Activated CD8-positive, alpha-beta T cell treated with anti-CD3 and anti-CD28 coated beads, Interleukin-2, amount 10 ng/mL, durations not matched to agents 7 days and 5 days (primary cell): ENCODE measurements around the gene A1BG. TPM values are rescaled to one million over a fixed set of nuclear protein-coding genes. Genes with fewer than 3 reads are reported as not detected.

Experiments
- ATAC-seq: fragments of 150-1000 bp; cut with Tn5 transposase; one replicate; pipeline ENCODE4 v1.10.0; 2021; ENCODE audit warnings: moderate library complexity
- CTCF ChIA-PET: fragments of 350-600 bp; sonication (Branson Sonifier 250); formaldehyde crosslinking; loops from one replicate; lab custom pipeline; 2021; ENCODE audit warnings: antibody characterized with exemption; lab: Charles Lee
- POLR2A ChIA-PET: fragments of 350-600 bp; sonication (Branson Sonifier 250); formaldehyde crosslinking; loops from one replicate; lab custom pipeline; 2021; ENCODE audit warnings: antibody characterized with exemption; lab: Charles Lee
- DNase-seq: peaks from one replicate; pipeline ENCODE4 v3.0.0-alpha.2; 2020
- H3K27ac Mint-ChIP-seq: one replicate; pipeline ENCODE4 v1.8.0; 2021; ENCODE audit warnings: mild to moderate bottlenecking, mixed read lengths
- H3K27me3 Mint-ChIP-seq: one replicate; pipeline ENCODE4 v1.8.0; 2021; ENCODE audit warnings: low read depth, mixed read lengths
- H3K36me3 Mint-ChIP-seq: one replicate; pipeline ENCODE4 v1.8.0; 2021; ENCODE audit warnings: low read depth, mixed read lengths
- H3K4me1 Mint-ChIP-seq: one replicate; pipeline ENCODE4 v1.8.0; 2021; ENCODE audit warnings: low read depth, mixed read lengths
- H3K4me3 Mint-ChIP-seq: one replicate; pipeline ENCODE4 v1.8.0; 2021; ENCODE audit warnings: mild to moderate bottlenecking, mixed read lengths
- H3K9me3 Mint-ChIP-seq: one replicate; pipeline ENCODE4 v1.8.0; 2022; ENCODE audit warnings: mixed read lengths; ENCODE audit not compliant: insufficient read depth
- total RNA-seq, 2 experiments: library from RNA; stranded (reverse); gene quantifications; one replicate each; pipeline ENCODE4 v1.2.3, GENCODE V29; 2021

Gene A1BG
- total RNA-seq, 2 experiments from 2014 or later: 14.9 to 17.5 TPM

DNA sequence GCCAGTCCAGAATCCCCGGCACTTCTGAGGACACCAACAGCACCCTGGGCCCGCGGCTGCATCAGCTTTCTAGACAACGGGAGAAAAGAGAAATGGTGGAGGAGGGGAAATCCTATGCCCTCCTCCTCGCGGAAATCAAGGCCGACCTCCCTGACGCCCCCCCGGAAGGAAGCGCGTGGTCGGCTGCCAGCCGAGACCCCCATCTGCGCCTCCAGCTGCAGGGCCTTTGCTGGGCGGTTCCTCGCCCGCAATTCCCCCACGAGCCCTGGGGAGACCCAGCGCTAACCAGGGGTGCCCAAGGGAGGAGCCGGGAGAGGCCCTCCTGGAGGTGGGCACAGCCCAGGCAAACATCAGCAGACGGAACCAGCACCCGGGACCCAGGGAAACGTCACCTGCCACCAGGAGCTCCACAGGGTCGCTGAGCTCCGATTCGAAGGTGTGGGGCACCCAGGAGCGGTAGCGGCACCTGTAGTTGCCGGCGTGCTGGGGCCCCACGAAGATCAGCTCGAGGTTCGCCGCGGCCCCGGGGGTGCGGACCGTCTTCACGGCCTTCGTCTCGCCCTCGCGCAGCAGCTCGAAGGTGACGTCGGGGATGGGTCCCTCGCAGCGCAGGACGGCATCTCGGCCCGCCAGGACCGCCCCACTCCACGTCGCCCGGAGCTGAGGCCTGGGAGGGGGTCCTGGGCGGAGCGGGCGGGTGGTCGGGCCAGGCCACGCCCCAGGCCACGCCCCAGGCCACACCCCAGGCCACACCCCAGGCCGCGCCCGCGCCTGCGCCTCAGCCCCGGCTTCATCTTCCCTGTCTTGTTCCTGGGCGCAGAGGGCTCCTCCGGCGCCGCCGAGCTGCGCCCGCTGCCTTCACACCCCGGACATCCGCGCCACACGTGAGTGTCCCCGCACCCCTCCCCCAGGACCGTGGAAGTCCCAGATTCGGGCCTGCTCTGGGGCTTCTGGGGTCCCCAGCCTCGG, 6.0 kb downstream of the A1BG start:
- ChIA-PET CTCF (interaction anchor here (0.6 to 2.4 kb wide), 7 partner anchors 9 to 172 kb away, joined by 3 to 13 read pairs (median 4); partner anchors contain the start of gene ZBTB45), POLR2A (interaction anchor here (0.6 to 3.4 kb wide), 13 partner anchors 9 to 197 kb away, joined by 3 to 25 read pairs (median 3); partner anchors contain the start of genes ERVK3-1, TRIM28, ZNF274 and ZNF497)
- DNase-seq: peak; percentile 80
- Mint-ChIP-seq H3K4me3 (peak overlapping the region; percentile 95), H3K27me3 (no peaks in the 10 kb centered on the region), H3K9me3 (no peaks in the 10 kb centered on the region), H3K27ac (peak overlapping the region; percentile 87), H3K36me3 (peaks cover 33% of the 10 kb centered on the region), H3K4me1 (peaks cover 31% of the 10 kb centered on the region)
- peak; percentile 93 for ATAC-seq

DNA sequence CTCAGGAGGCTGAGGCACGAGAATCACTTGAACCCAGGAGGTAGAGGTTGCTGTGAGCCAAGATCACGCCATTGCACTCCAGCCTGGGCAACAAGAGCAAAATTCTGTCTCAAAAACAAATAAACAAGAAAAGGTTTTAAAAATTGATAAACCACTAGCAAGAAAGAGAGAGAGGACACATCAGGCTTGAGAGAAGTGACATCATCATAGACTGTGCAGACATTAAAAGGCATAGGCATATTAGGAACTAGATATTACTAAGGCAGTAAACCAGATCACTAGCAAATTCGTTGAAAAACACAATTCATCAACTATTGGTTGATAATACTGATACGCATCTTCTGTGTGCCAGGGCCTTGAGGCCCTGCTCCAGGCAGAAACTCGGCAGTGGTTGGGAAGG, 7.7 kb downstream of the A1BG start:
- ChIA-PET CTCF (no interaction called here), POLR2A (no interaction called here)
- H3K27ac Mint-ChIP-seq: peak overlapping the region; percentile 6
- H3K9me3 Mint-ChIP-seq: no peaks in the 10 kb centered on the region
- no peak for DNase-seq
- no peak for ATAC-seq
- H3K4me1 Mint-ChIP-seq: peaks cover 32% of the 10 kb centered on the region
- H3K36me3 Mint-ChIP-seq: peaks cover 25% of the 10 kb centered on the region
- peak overlapping the region; percentile 95 for H3K4me3 Mint-ChIP-seq
- H3K27me3 Mint-ChIP-seq: no peaks in the 10 kb centered on the region

DNA sequence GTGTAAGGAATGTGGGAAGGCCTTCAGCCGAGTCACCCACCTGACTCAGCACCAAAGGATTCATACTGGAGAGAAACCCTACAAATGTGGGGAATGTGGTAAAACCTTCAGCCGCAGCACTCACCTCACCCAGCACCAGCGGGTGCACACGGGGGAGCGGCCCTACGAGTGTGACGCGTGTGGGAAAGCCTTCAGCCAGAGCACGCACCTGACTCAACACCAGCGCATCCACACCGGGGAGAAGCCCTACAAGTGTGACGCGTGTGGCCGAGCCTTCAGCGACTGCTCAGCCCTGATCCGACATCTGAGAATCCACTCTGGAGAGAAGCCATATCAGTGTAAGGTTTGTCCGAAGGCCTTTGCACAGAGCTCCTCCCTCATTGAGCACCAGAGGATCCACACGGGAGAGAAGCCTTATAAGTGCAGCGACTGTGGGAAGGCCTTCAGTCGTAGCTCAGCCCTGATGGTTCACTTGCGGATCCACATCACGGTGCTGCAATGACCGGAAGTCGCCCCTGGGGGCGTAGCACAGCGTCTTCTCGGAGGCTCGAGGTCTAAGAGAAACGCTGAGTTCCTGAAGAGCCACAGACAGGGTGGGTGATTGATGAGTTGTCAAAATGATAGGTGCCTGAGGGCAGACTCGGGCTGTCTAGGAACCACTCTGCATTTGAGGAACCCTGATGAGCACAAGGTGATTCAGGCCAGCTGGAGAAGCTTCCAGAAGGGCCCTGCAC, 14.3 kb downstream of the A1BG start:
- Mint-ChIP-seq H3K27ac (no peak overlapping the region), H3K4me1 (peaks cover 10% of the 10 kb centered on the region), H3K27me3 (no peaks in the 10 kb centered on the region), H3K36me3 (peaks cover 57% of the 10 kb centered on the region), H3K9me3 (no peaks in the 10 kb centered on the region), H3K4me3 (no peak overlapping the region)
- ATAC-seq (no peak), DNase-seq (no peak)
- ChIA-PET POLR2A (no interaction called here), CTCF (interaction anchor here (1.4 kb wide), 1 partner anchor 16 kb away, joined by 5 read pairs; no protein-coding TSS in a partner anchor)

DNA sequence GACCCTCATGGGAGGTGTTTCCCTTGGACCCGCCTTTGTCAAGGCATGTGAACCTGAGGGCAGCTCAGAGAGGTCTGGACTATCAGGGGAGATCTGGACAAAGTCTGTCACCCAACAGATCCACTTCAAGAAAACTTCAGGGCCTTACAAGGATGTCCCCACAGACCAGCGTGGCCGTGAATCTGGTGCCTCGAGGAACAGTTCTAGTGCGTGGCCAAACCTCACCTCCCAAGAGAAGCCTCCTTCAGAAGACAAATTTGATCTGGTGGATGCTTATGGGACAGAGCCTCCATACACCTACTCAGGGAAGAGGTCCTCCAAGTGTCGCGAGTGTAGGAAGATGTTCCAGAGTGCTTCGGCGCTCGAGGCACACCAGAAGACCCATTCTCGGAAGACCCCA, 15.0 kb downstream of the A1BG start:
- no peaks in the 10 kb centered on the region for H3K9me3 Mint-ChIP-seq
- no peaks in the 10 kb centered on the region for H3K27me3 Mint-ChIP-seq
- no peak overlapping the region for H3K27ac Mint-ChIP-seq
- peaks cover 55% of the 10 kb centered on the region for H3K36me3 Mint-ChIP-seq
- ChIA-PET CTCF (no interaction called here), POLR2A (no interaction called here)
- H3K4me3 Mint-ChIP-seq: no peak overlapping the region
- ATAC-seq (no peak), DNase-seq (no peak)
- peaks cover 10% of the 10 kb centered on the region for H3K4me1 Mint-ChIP-seq

DNA sequence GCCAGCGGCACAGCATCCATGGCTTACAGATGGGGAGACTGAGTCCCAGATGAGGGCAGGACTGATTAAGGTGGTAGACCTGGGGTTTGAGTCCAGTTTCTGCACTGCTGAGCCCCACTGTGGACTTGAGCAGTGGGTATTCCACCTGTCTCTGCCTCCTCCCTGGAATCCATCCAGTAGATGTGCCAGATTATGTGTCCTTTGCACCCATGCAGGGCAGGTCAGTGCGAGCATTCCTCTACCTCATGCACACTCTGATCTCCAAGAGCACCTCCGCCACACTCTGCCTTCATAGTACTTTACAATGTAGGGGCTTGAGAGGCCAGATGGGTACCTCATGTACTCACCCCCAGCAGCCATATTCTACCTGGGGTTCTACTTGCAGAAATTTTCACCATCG, 16.5 kb downstream of the A1BG start:
- no peak overlapping the region for H3K4me3 Mint-ChIP-seq
- DNase-seq (no peak), ATAC-seq (no peak)
- ChIA-PET POLR2A (no interaction called here), CTCF (interaction anchor here (1.1 kb wide), 1 partner anchor 72 kb away, joined by 3 read pairs; the partner anchor contains the start of gene ZNF584)
- H3K9me3 Mint-ChIP-seq: no peaks in the 10 kb centered on the region
- peaks cover 49% of the 10 kb centered on the region for H3K36me3 Mint-ChIP-seq
- no peaks in the 10 kb centered on the region for H3K27me3 Mint-ChIP-seq
- H3K27ac Mint-ChIP-seq: no peak overlapping the region
- peaks cover 10% of the 10 kb centered on the region for H3K4me1 Mint-ChIP-seq

DNA sequence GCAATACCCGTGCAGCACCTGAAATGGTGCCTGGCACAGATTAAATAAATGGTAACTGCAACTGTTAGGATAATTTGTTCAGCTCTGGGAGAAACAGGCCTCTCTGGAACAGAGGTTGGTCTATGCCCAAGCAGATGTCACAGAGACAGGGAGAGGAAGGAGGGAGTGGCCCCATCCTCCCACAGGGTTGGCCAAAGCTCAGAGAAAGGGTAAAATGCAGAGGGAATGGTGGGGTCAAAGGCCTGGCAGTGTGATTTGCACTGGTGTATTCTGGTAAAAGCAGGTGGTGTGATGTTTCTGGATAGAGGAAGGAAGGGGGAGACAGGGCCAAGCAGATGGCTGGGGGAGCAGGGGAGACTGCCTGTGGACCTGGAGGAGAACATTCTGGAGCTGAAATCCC, 17.1 kb downstream of the A1BG start:
- H3K27ac Mint-ChIP-seq: no peak overlapping the region
- H3K4me3 Mint-ChIP-seq: no peak overlapping the region
- ChIA-PET CTCF (interaction anchor here (1.1 kb wide), 1 partner anchor 72 kb away, joined by 3 read pairs; the partner anchor contains the start of gene ZNF584), POLR2A (no interaction called here)
- peaks cover 10% of the 10 kb centered on the region for H3K4me1 Mint-ChIP-seq
- no peaks in the 10 kb centered on the region for H3K27me3 Mint-ChIP-seq
- peaks cover 46% of the 10 kb centered on the region for H3K36me3 Mint-ChIP-seq
- ATAC-seq (no peak), DNase-seq (no peak)
- no peaks in the 10 kb centered on the region for H3K9me3 Mint-ChIP-seq

DNA sequence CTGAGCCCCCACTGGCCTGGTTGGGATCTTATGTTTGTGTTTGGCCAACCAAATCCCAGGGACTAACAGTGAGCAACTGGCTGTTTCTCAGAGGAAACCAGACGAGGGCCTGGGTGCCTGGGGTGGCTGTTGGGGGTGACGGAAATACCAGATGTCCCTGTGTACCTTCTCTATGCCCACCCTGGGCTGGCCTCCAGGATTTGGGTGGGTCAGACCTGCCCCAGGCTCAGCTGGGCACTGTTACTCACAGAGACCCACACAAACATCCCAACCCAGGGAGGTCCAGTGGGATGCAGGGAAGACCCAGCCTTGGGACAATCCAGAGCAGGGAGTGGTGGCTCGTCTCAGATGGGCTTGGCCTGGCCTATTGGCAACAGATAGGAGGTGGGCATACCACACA, 17.7 kb downstream of the A1BG start:
- Mint-ChIP-seq H3K27me3 (no peaks in the 10 kb centered on the region), H3K4me3 (no peak overlapping the region), H3K4me1 (peaks cover 7% of the 10 kb centered on the region), H3K9me3 (no peaks in the 10 kb centered on the region), H3K27ac (no peak overlapping the region), H3K36me3 (peaks cover 42% of the 10 kb centered on the region)
- CTCF ChIA-PET: interaction anchor here (1.3 kb wide), 1 partner anchor 9 kb away, joined by 3 read pairs; the partner anchor contains the start of gene ZSCAN22
- POLR2A ChIA-PET: no interaction called here
- DNase-seq (no peak), ATAC-seq (no peak)

DNA sequence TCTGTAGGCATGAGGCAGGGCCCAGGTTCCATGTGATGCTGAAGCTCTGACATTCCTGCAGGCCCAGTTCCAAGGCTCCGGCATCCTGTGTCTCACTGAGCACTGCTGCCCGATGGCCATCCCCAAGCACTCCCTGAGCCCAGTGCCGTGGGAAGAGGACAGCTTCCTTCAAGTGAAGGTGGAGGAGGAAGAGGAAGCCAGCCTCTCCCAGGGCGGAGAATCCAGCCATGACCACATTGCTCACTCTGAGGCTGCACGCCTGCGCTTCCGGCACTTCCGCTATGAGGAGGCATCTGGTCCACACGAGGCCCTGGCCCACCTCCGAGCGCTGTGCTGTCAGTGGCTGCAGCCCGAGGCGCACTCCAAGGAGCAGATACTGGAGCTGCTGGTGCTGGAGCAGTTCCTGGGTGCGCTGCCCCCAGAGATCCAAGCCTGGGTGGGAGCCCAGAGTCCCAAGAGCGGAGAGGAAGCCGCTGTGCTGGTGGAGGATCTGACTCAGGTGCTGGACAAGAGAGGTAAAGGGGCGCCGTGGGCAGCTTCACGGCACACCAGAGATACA, 18.5 kb downstream of the A1BG start:
- H3K27ac Mint-ChIP-seq: peak overlapping the region; percentile 23
- peaks cover 3% of the 10 kb centered on the region for H3K4me1 Mint-ChIP-seq
- H3K9me3 Mint-ChIP-seq: no peaks in the 10 kb centered on the region
- POLR2A ChIA-PET: no interaction called here
- H3K27me3 Mint-ChIP-seq: no peaks in the 10 kb centered on the region
- CTCF ChIA-PET: interaction anchor here (1.0 to 1.3 kb wide), 3 partner anchors 8 to 184 kb away, joined by 3 to 5 read pairs (median 3); partner anchors contain the start of gene ZSCAN22
- H3K4me3 Mint-ChIP-seq: no peak overlapping the region
- no peak for ATAC-seq
- no peak for DNase-seq
- H3K36me3 Mint-ChIP-seq: peaks cover 37% of the 10 kb centered on the region

DNA sequence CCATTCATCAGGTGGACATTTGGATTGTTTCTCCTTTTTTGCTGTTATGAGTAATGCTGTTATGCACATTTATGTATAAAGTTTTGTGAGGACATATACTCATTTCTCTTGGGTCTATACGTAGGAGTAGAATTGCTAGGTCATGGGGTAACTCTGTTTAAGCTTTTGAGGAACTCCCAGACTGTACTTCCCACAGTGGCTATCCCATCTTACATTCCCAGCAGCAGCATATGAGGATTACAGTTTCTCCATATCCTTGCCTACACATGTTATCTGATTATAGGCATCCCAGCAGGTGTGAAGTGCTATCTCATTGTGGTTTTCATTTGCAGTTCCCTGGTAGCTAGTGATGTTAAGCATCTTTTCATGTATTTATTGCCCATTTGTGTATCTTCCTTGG, 20.6 kb downstream of the A1BG start:
- no peak overlapping the region for H3K4me3 Mint-ChIP-seq
- CTCF ChIA-PET: interaction anchor here (1.2 to 1.4 kb wide), 2 partner anchors 15 to 23 kb away, joined by 3 to 4 read pairs; no protein-coding TSS in a partner anchor
- POLR2A ChIA-PET: interaction anchor here (1.1 kb wide), 1 partner anchor 15 kb away, joined by 3 read pairs; no protein-coding TSS in a partner anchor
- peaks cover 9% of the 10 kb centered on the region for H3K4me1 Mint-ChIP-seq
- H3K27ac Mint-ChIP-seq: no peak overlapping the region
- H3K36me3 Mint-ChIP-seq: peaks cover 18% of the 10 kb centered on the region
- DNase-seq (no peak), ATAC-seq (no peak)
- H3K27me3 Mint-ChIP-seq: no peaks in the 10 kb centered on the region
- no peaks in the 10 kb centered on the region for H3K9me3 Mint-ChIP-seq

DNA sequence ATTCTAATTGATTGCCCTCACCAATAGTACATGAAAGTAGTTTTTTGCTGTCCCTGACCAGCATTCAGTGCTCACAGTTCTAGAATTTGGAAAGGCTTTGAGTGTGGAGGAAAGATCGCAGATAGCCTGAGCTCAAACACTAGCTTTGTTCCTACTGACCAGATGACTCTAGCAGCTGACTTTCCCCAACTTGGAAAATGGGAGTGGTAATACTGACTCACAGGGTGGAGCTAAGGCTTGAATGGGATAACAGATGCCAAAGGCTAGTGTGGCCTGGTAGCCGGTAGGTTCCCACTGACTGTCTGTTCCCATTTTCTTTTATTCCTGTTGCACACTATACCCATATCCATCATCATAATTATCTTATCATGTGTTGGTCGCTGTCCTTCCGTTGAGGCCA, 22.8 kb downstream of the A1BG start:
- H3K4me1 Mint-ChIP-seq: peaks cover 9% of the 10 kb centered on the region
- ATAC-seq (no peak), DNase-seq (no peak)
- ChIA-PET POLR2A (no interaction called here), CTCF (interaction anchor here (1.2 to 1.4 kb wide), 2 partner anchors 32 to 184 kb away, joined by 3 read pairs; partner anchors contain the start of gene ZNF497)
- no peaks in the 10 kb centered on the region for H3K27me3 Mint-ChIP-seq
- H3K4me3 Mint-ChIP-seq: no peak overlapping the region
- H3K9me3 Mint-ChIP-seq: no peaks in the 10 kb centered on the region
- H3K27ac Mint-ChIP-seq: no peak overlapping the region
- H3K36me3 Mint-ChIP-seq: peaks cover 7% of the 10 kb centered on the region

DNA sequence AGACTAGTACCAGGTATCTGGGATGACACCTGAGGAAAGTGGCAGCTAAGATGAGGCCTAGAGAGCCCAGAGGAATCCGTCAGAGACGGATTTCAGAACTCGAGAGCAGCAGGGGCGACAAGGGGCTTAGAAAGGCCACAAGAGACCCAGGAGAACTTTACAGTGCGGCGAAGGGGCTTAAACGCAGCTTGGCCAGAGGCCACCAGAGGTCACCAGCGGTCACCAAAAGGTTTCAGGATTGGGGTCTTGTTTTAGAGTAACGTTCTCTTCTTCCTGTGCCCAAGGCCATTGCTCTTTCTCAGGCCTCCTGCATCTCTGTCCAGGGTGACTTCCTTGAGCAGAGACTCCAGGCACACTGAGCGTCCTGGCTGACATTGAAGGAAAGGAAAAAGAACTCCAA, 24.3 kb downstream of the A1BG start:
- POLR2A ChIA-PET: interaction anchor here (0.6 to 1.2 kb wide), 3 partner anchors 24 to 149 kb away, joined by 3 to 4 read pairs (median 4); partner anchors contain the start of gene ERVK3-1
- ATAC-seq (no peak), DNase-seq (peak; percentile 49)
- Mint-ChIP-seq H3K4me1 (peaks cover 9% of the 10 kb centered on the region), H3K4me3 (no peak overlapping the region), H3K36me3 (no peaks in the 10 kb centered on the region), H3K27ac (no peak overlapping the region), H3K27me3 (no peaks in the 10 kb centered on the region), H3K9me3 (no peaks in the 10 kb centered on the region)
- CTCF ChIA-PET: interaction anchor here (1.2 to 1.5 kb wide), 3 partner anchors 80 to 226 kb away, joined by 3 read pairs; partner anchors contain the start of genes CHMP2A, ZBTB45 and ZNF584
